NCI-H2227 treated with DMSO at 0.1 percent for 48 hours (cell line): ENCODE results near the gene GTPBP6.
"Not testable (repeated sequence)": the region's sequence is repeated elsewhere in the genome, so short reads cannot be mapped to it uniquely, and the experiment has no call there.

Source experiments
- DNase-seq: peaks from one replicate; lab custom pipeline; 2025; lab: John Stamatoyannopoulos, UW

The GTPBP6 gene

GRCh38 chrX:291411-291901, 27.1 kb downstream of the GTPBP6 start:
- no peak for DNase-seq

- DNase-seq: no peak
Measured at GRCh38 chrX:290476-291166, 28.0 kb downstream of the GTPBP6 start.

- no peak for DNase-seq
Measured at GRCh38 chrX:288561-288991, 30.0 kb downstream of the GTPBP6 start.

GRCh38 chrX:287670-288069, 30.9 kb downstream of the GTPBP6 start:
- no peak for DNase-seq

GRCh38 chrX:285076-285677, 33.4 kb downstream of the GTPBP6 start:
- DNase-seq: no peak

GRCh38 chrX:283115-283845, 35.3 kb downstream of the GTPBP6 start:
- no peak for DNase-seq

- DNase-seq: not testable (repeated sequence)
Measured at GRCh38 chrX:282000-282681, 36.5 kb downstream of the GTPBP6 start.

GRCh38 chrX:281166-281999, 37.2 kb downstream of the GTPBP6 start, which contains the start of gene PLCXD1:
Gene PLCXD1 (plus strand): TSS chrX:281381. CDS start chrX:284188, 2,807 bp downstream.
- no peak for DNase-seq

- not testable (repeated sequence) for DNase-seq
Measured at GRCh38 chrX:280722-281121, 37.9 kb downstream of the GTPBP6 start.

GRCh38 chrX:279757-280604, 38.6 kb downstream of the GTPBP6 start:
- DNase-seq: not testable (repeated sequence)

GRCh38 chrX:276581-277201, 41.9 kb downstream of the GTPBP6 start:
- no peak for DNase-seq

- no peak for DNase-seq
Measured at GRCh38 chrX:275967-276580, 42.5 kb downstream of the GTPBP6 start.

- DNase-seq: no peak
Measured at GRCh38 chrX:275476-275966, 43.1 kb downstream of the GTPBP6 start.

GRCh38 chrX:274904-275475, 43.6 kb downstream of the GTPBP6 start:
- DNase-seq: no peak

GRCh38 chrX:270848-271367, 47.7 kb downstream of the GTPBP6 start:
- no peak for DNase-seq

- DNase-seq: no peak
Measured at GRCh38 chrX:267771-268261, 50.8 kb downstream of the GTPBP6 start.

GRCh38 chrX:265502-265901, 53.1 kb downstream of the GTPBP6 start:
- DNase-seq: no peak

- no peak for DNase-seq
Measured at GRCh38 chrX:264634-265455, 53.8 kb downstream of the GTPBP6 start.
